CD4-positive, alpha-beta T cell (primary cell): ENCODE measurements around the gene OTOA. TPM values are rescaled to one million over a fixed set of nuclear protein-coding genes. Genes with fewer than 3 reads are reported as not detected.

Experiments
- ATAC-seq: fragments of 200-7000 bp; cut with Tn5 transposase; one replicate; pipeline ENCODE4 v1.10.0; 2022; ENCODE audit warnings: mild to moderate bottlenecking; ENCODE audit not compliant: poor library complexity
- CTCF ChIA-PET: fragments of 350-600 bp; sonication (Branson Sonifier 250); formaldehyde crosslinking; loops from one replicate; lab custom pipeline; 2021; ENCODE audit warnings: antibody characterized with exemption, inconsistent platforms; lab: Charles Lee
- POLR2A ChIA-PET: fragments of 350-600 bp; sonication (Branson Sonifier 250); formaldehyde crosslinking; loops from one replicate; lab custom pipeline; 2021; ENCODE audit warnings: antibody characterized with exemption, inconsistent platforms; lab: Charles Lee
- DNase-seq, 14 experiments: peaks; one replicate each; pipeline ENCODE4 v3.0.0-alpha.2; 2013 to 2020; ENCODE audit warnings: mixed read lengths in 2 of 14
- H3K27ac ChIP-seq, 2 donors: one replicate each; pipeline versions ENCODE4 v1.5.1 to v1.7.0; 2013; ENCODE audit warnings: low read length in 2 of 2, low read depth in 1 of 2, mild to moderate bottlenecking in 1 of 2
- H3K27me3 ChIP-seq, 2 experiments: 1 replicate in 1 of 2; 2 replicates in 1 of 2; pipeline versions ENCODE4 v1.6.1 to v1.7.0; 2013; ENCODE audit warnings: low read length in 2 of 2, control low read depth in 1 of 2, mild to moderate bottlenecking in 1 of 2, moderate library complexity in 1 of 2; ENCODE audit not compliant: insufficient read depth in 2 of 2, control insufficient read depth in 1 of 2
- H3K36me3 ChIP-seq: one replicate; pipeline ENCODE4 v1.6.1; 2013; ENCODE audit warnings: low read length, control low read depth; ENCODE audit not compliant: insufficient read depth
- H3K4me1 ChIP-seq: one replicate; pipeline ENCODE4 v1.6.1; 2013; ENCODE audit warnings: low read length, control low read depth; ENCODE audit not compliant: insufficient read depth
- H3K4me3 ChIP-seq: one replicate; pipeline ENCODE4 v1.5.1; 2013; ENCODE audit warnings: mild to moderate bottlenecking, low read length, moderate library complexity
- H3K9me3 ChIP-seq, 2 experiments: 1 replicate in 1 of 2; 2 replicates in 1 of 2; pipeline versions ENCODE4 v1.6.1 to v1.7.0; 2013; ENCODE audit warnings: low read length in 2 of 2, mild to moderate bottlenecking in 2 of 2, control low read depth in 1 of 2, moderate library complexity in 1 of 2; ENCODE audit not compliant: control insufficient read depth in 1 of 2, insufficient read depth in 1 of 2
- H3K27ac Mint-ChIP-seq: one replicate; pipeline ENCODE4 v1.8.0; 2020; ENCODE audit warnings: mixed read lengths
- H3K27me3 Mint-ChIP-seq: one replicate; pipeline ENCODE4 v1.8.0; 2021; ENCODE audit warnings: mixed read lengths
- H3K36me3 Mint-ChIP-seq: one replicate; pipeline ENCODE4 v1.8.0; 2021; ENCODE audit warnings: low read depth, mixed read lengths
- H3K4me1 Mint-ChIP-seq: one replicate; pipeline ENCODE4 v1.8.0; 2021; ENCODE audit warnings: low read depth, mixed read lengths
- H3K4me3 Mint-ChIP-seq: one replicate; pipeline ENCODE4 v1.8.0; 2020; ENCODE audit warnings: mild to moderate bottlenecking, mixed read lengths
- H3K9me3 Mint-ChIP-seq: one replicate; pipeline ENCODE4 v1.8.0; 2020; ENCODE audit warnings: mixed read lengths
- intact Hi-C, 2 experiments: fragments of 100-400 bp; cut with DNase I in 1 of 2; cut with micrococcal nuclease in 1 of 2; formaldehyde crosslinking; loops; one replicate each; pipeline versions ENCODE4 v1.15.1 to v1.9.0; 2023 to 2025; cut with DNase I, micrococcal nuclease
- total RNA-seq, 174 experiments: library from RNA in 2 of 174; stranded (reverse) in 2 of 174; gene quantifications; one replicate each; pipeline ENCODE4 v1.2.3 and lab custom pipeline; 2021 to 2026
- TF ChIP-seq, protein P1 (sequence below): fragments of 200-600 bp; IDR thresholded peaks from one replicate; pipeline ENCODE4 v1.8.0; 2022; ENCODE audit warnings: antibody characterized with exemption, mild to moderate bottlenecking

OTOA gene
- total RNA-seq, 2 experiments from 2014 or later, result 0.19 TPM; not detected in 1

DNA sequence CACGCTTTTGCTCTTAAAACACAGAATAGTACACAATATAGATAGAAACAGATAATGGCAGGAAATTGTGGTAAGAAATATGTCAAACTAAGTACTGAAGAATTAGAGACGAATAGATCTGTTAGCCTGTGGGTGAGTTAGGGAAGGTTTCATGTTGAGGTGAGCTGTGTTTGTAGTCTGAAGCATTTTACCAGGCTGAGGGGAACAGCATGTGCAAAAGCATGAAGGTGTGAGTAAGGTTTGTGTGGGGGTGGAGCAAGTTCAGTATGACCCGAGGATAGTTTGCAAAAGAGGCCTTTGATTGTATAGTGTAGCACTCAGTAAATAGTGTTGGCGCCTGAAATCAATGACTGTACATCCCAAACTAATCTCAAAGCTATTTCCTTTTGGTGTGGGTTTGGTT lies 25.2 kb upstream of the OTOA start:
- Histone ChIP-seq H3K4me1 (peaks cover 21% of the 10 kb centered on the region), H3K27ac (peak overlapping the region; percentile 17 to 32), H3K4me3 (no peak overlapping the region), H3K36me3 (peaks cover 6% of the 10 kb centered on the region), H3K27me3 (no peaks in the 10 kb centered on the region), H3K9me3 (no peaks in the 10 kb centered on the region)
- TF ChIP-seq, protein P1, sequence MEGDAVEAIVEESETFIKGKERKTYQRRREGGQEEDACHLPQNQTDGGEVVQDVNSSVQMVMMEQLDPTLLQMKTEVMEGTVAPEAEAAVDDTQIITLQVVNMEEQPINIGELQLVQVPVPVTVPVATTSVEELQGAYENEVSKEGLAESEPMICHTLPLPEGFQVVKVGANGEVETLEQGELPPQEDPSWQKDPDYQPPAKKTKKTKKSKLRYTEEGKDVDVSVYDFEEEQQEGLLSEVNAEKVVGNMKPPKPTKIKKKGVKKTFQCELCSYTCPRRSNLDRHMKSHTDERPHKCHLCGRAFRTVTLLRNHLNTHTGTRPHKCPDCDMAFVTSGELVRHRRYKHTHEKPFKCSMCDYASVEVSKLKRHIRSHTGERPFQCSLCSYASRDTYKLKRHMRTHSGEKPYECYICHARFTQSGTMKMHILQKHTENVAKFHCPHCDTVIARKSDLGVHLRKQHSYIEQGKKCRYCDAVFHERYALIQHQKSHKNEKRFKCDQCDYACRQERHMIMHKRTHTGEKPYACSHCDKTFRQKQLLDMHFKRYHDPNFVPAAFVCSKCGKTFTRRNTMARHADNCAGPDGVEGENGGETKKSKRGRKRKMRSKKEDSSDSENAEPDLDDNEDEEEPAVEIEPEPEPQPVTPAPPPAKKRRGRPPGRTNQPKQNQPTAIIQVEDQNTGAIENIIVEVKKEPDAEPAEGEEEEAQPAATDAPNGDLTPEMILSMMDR, result no peak
- peak overlapping the region; percentile 32 for H3K27ac Mint-ChIP-seq
- ATAC-seq (peak; percentile 44), DNase-seq (peak in 4 of 14 experiments; percentile 28 to 53 (median 42))
- peaks cover 26% of the 10 kb centered on the region for H3K36me3 Mint-ChIP-seq
- H3K4me1 Mint-ChIP-seq, result peaks cover 27% of the 10 kb centered on the region
- POLR2A ChIA-PET, result interaction anchor here (0.9 to 1.5 kb wide), 8 partner anchors 10 to 42 kb away, joined by 3 to 6 read pairs (median 3); no protein-coding TSS in a partner anchor
- CTCF ChIA-PET, result interaction anchor here (0.7 to 12.8 kb wide), 7 partner anchors 10 to 70 kb away, joined by 3 to 90 read pairs (median 3); no protein-coding TSS in a partner anchor
- no peaks in the 10 kb centered on the region for H3K9me3 Mint-ChIP-seq
- intact Hi-C loops, result no loop called here
- H3K27me3 Mint-ChIP-seq, result no peaks in the 10 kb centered on the region
- H3K4me3 Mint-ChIP-seq, result no peak overlapping the region

DNA sequence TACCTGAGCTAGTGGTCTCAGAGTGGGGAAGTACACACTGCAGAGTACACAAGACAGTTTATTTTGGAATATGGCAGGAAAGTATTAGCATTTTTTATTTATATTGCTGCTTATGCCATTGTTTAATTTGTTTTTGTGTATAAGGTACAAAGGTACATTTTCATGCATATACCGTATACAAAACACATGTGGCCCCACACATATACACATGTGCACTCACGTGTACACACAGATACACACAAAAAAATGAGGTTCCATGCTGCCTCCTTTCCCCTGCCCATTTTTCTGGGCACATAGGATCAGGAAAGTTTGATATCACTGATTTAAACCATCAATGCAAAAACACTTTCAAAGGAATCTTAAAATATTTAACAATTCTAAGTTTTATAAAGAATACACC lies 24.3 kb upstream of the OTOA start:
- H3K4me1 Mint-ChIP-seq, result peaks cover 34% of the 10 kb centered on the region
- TF ChIP-seq, protein P1, result no peak
- no peaks in the 10 kb centered on the region for H3K9me3 Mint-ChIP-seq
- H3K27ac Mint-ChIP-seq, result peak overlapping the region; percentile 32
- CTCF ChIA-PET, result interaction anchor here (1.1 to 12.8 kb wide), 7 partner anchors 13 to 69 kb away, joined by 3 to 90 read pairs (median 9); no protein-coding TSS in a partner anchor
- H3K36me3 Mint-ChIP-seq, result peaks cover 21% of the 10 kb centered on the region
- Histone ChIP-seq H3K9me3 (no peaks in the 10 kb centered on the region), H3K4me3 (no peak overlapping the region), H3K36me3 (no peaks in the 10 kb centered on the region), H3K27ac (no peak overlapping the region), H3K27me3 (no peaks in the 10 kb centered on the region), H3K4me1 (peaks cover 21% of the 10 kb centered on the region)
- DNase-seq, result no peak
- no peaks in the 10 kb centered on the region for H3K27me3 Mint-ChIP-seq
- intact Hi-C loops, result no loop called here
- POLR2A ChIA-PET, result interaction anchor here (1.1 to 3.3 kb wide), 5 partner anchors 9 to 41 kb away, joined by 3 to 14 read pairs (median 6); partner anchors contain the start of gene METTL9
- no peak overlapping the region for H3K4me3 Mint-ChIP-seq
- no peak for ATAC-seq

DNA sequence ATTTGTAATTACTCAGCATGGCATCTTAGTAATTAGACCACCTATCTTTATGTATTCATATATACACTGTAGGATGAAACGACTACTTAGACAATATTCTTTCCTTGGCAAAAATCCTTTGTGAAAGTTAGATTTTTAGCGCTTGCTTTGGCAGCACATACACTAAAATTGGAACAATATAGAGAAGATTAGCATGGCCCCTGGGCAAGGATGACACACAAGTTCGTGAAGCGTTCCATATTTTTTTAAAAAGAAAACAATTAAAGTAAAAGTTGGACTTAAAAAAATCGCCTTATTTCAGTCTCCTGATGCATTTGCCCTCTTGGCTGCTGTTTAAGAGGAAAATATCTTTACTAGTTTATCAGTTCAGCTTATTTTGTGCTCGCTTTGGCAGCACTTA lies 21.9 kb upstream of the OTOA start:
- Histone ChIP-seq H3K4me1 (peaks cover 40% of the 10 kb centered on the region), H3K36me3 (no peaks in the 10 kb centered on the region), H3K9me3 (no peaks in the 10 kb centered on the region), H3K4me3 (no peak overlapping the region), H3K27me3 (no peaks in the 10 kb centered on the region), H3K27ac (no peak overlapping the region)
- Mint-ChIP-seq H3K27ac (no peak overlapping the region), H3K4me1 (peaks cover 57% of the 10 kb centered on the region), H3K36me3 (peaks cover 4% of the 10 kb centered on the region), H3K4me3 (no peak overlapping the region), H3K27me3 (no peaks in the 10 kb centered on the region), H3K9me3 (no peaks in the 10 kb centered on the region)
- ATAC-seq (no peak), DNase-seq (no peak)
- intact Hi-C loops, result loop anchor here (1.0 to 10.0 kb wide), 3 partner anchors 58 to 1420 kb away; partner anchors contain the start of gene POLR3E (in 1 of the 2)
- TF ChIP-seq, protein P1, result no peak
- POLR2A ChIA-PET, result interaction anchor here (1.0 to 3.3 kb wide), 4 partner anchors 15 to 60 kb away, joined by 3 to 14 read pairs (median 4); partner anchors contain the start of gene METTL9
- CTCF ChIA-PET, result interaction anchor here (0.6 to 12.8 kb wide), 3 partner anchors 15 to 49 kb away, joined by 4 to 90 read pairs (median 5); no protein-coding TSS in a partner anchor
